ENCODE data around the gene PCDH17. TPM values are rescaled to one million over a fixed set of nuclear protein-coding genes. Genes with fewer than 3 reads are reported as not detected.

PCDH17 gene, protein sequence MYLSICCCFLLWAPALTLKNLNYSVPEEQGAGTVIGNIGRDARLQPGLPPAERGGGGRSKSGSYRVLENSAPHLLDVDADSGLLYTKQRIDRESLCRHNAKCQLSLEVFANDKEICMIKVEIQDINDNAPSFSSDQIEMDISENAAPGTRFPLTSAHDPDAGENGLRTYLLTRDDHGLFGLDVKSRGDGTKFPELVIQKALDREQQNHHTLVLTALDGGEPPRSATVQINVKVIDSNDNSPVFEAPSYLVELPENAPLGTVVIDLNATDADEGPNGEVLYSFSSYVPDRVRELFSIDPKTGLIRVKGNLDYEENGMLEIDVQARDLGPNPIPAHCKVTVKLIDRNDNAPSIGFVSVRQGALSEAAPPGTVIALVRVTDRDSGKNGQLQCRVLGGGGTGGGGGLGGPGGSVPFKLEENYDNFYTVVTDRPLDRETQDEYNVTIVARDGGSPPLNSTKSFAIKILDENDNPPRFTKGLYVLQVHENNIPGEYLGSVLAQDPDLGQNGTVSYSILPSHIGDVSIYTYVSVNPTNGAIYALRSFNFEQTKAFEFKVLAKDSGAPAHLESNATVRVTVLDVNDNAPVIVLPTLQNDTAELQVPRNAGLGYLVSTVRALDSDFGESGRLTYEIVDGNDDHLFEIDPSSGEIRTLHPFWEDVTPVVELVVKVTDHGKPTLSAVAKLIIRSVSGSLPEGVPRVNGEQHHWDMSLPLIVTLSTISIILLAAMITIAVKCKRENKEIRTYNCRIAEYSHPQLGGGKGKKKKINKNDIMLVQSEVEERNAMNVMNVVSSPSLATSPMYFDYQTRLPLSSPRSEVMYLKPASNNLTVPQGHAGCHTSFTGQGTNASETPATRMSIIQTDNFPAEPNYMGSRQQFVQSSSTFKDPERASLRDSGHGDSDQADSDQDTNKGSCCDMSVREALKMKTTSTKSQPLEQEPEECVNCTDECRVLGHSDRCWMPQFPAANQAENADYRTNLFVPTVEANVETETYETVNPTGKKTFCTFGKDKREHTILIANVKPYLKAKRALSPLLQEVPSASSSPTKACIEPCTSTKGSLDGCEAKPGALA (N-terminal part only)
- total RNA-seq, result under 1 TPM in 1 of 2 donors, not detected in 1; 0.34 TPM

DNA sequence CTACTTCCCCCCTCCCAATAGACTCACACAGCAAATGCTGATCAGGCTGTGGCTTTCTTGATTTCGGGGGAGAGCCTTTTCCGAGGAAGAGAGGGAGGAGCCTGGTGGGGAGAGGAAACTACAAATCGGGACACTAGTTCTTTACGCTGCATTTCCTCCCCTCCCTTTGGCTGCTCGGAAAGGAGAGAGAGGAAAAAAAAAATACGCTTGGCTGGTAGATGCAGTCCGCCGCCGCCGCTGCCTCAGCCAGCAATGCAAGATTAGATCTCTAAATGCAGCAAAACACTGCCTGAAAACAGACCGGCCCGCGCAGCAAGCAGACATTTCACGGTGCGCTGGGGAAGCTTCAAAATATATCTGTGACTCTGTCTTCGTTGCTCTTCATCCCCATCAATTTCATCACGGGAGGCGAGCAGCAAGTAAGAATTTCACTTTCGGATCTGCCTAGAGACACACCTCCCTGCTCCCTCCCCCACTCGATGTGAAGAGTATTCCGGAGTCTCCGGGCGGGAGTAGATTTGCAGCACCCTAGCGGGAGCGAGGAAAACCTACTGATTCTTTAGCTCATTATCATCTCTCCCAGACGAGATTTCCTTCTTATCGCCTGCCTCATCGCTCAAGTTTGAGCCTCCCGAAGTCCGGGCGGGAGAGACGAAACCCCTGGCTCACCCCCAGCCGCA, at the start of gene PCDH17:
Gene PCDH17, plus strand, starts transcription at position 149 of the 680 bp plus-strand sequence. CDS start 803 bp downstream, outside the sequence.

Data from melanocyte of skin (primary cell).